GM19193 (cell line): ENCODE measurements around the gene CADM2.

ENCODE experiments used
- POLR2A ChIP-seq: IDR thresholded peaks from 4 replicates; pipeline ENCODE4 v1.6.1; 2011; ENCODE audit not compliant: insufficient read depth, insufficient read length; ENCODE audit errors: extremely low read depth

The CADM2 gene

GRCh38 chr3:84958495-84959469 is at the start of gene CADM2:
Gene CADM2, plus strand, starts transcription at chr3:84958989.
- no peak for TF ChIP-seq POLR2A

GRCh38 chr3:84922682-84923081 is 36.1 kb upstream of the CADM2 start:
- no peak for TF ChIP-seq POLR2A

DNA sequence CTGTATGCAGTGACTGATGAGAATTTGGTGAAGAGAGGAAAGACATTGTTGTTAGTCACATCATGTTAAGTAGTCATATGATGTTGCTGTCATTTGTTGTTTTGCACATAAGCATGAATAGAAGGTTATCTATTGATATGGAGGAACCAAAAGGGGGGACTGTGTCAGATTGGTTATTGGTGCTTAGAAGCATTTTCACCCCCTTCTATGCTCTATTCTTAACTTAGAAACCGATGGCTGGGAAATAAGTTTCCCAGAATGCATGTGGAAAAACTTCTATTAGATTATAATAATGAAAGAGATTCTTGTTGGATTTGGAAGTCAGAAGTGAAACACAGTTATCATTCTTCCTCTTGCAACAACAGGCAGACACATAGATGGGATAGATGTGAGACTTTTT is 33.2 kb upstream of the CADM2 start:
- TF ChIP-seq POLR2A: no peak

DNA sequence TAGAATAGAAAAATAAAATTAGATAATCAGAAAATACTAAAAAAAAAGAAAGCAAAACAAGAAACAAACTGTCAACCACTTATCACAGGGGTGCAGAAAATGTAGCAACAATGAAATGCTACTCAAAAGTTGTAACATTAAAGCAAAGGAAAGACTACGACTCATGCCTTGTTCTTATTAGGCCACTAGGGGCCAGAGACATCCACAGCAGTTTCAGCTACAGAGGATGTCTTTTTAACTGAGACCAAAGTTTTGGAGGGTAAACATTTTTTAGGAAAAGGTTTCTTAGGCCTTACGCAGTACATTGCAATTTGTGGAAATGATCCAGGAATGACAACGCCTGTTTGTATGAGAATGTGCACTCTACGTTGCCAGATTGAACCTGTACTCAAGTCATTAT is 15.4 kb upstream of the CADM2 start:
- no peak for TF ChIP-seq POLR2A

DNA sequence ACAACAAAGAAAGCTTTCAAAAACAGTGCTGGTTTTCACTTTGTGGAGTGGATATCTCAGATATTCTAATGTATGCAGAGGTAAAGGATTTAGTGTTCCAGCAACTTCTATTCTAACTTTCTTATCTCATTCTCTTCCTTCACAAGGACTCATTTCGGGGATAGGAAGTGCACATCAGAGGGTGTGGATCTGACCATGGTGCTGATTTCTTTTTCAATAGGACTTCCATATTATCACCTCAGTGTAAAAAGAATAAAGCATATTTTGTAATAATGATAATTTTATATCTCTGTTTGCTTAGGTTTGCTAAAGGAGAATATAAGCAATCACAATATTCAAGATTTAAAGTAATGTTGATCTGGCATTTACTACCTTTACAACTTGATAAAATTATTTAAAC is 12.5 kb upstream of the CADM2 start:
- no peak for TF ChIP-seq POLR2A

DNA sequence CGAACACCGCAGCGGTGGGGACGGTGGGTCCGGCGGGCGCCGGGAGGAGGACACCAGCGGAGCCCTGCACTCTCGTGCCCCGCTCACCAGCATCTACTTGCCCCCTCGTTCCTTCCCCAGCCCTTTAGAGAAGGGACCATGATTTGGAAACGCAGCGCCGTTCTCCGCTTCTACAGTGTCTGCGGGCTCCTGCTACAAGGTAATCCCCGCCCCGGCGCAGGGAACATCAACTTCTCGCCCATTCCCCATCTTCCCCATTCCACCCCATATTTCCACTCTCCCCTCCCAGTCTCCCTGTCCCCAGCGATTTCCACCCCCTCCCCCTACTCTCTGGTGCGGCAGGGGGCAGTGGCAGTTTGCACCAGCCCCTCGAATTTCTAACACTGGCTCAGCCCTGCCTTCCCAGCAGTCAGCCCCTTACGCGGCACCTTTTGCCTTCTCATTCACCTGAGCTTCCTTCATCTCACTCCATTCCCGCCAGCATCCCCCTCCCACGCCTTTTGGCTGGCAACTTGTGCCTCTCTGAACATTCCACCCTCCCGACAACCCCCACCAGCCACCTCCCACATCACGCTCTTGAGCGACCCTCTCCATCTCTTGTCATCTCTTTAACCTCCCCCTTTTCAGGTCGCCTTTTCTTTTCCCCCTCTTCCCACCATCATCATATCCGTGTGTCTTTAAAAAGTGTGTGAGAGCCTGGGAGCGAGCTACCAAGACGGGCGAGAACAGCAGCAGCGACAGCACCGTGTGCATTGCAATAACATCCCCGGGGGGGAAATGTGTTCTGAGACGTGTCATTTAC is 882 bp downstream of the CADM2 start:
- no peak for TF ChIP-seq POLR2A

- no peak for TF ChIP-seq POLR2A
Observed at GRCh38 chr3:84960581-84960980, 1.8 kb downstream of the CADM2 start.

GRCh38 chr3:84961011-84961410 is 2.2 kb downstream of the CADM2 start:
- TF ChIP-seq POLR2A: no peak

GRCh38 chr3:84961521-84962255 is 2.9 kb downstream of the CADM2 start:
- no peak for TF ChIP-seq POLR2A

- no peak for TF ChIP-seq POLR2A
Observed at GRCh38 chr3:84962415-84962814, 3.6 kb downstream of the CADM2 start.

DNA sequence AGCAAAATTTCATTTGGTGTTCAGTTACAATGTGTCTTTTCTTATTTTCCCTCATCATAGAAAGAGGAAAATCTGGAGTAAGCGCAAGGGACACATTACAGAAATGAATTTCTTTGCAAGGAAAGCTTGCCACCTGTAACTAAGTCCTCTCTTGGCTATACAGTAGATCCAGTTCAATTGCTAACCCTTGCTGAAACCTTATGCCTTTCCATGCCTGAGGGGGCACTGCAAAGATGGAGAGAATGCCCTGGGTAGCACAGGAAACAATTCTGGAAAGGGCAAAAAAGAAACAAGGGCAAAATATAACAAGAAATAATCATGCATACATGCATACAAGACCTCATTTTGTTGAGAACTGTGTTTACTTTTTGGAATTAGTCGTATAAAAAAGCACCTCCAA is 4.3 kb downstream of the CADM2 start:
- TF ChIP-seq POLR2A: no peak

DNA sequence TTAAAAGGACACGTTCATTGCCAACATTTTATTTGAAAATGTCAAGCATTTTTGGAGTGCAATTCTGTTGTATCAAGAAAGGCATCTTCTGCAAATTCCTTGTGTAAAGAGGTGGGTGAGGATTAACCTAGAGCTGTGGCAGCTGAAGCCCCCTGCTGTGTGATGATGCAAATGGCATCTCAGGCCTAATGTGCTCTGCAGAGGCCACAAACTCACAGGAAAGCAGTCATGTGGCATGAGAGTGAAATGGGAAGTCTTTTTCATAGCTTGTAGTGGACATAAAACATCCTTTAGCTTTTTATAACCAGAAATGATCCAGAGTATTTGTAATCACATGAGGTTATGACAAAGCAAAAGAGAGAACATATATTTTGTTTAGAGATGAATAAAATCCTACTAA is 6.4 kb downstream of the CADM2 start:
- no peak for TF ChIP-seq POLR2A

DNA sequence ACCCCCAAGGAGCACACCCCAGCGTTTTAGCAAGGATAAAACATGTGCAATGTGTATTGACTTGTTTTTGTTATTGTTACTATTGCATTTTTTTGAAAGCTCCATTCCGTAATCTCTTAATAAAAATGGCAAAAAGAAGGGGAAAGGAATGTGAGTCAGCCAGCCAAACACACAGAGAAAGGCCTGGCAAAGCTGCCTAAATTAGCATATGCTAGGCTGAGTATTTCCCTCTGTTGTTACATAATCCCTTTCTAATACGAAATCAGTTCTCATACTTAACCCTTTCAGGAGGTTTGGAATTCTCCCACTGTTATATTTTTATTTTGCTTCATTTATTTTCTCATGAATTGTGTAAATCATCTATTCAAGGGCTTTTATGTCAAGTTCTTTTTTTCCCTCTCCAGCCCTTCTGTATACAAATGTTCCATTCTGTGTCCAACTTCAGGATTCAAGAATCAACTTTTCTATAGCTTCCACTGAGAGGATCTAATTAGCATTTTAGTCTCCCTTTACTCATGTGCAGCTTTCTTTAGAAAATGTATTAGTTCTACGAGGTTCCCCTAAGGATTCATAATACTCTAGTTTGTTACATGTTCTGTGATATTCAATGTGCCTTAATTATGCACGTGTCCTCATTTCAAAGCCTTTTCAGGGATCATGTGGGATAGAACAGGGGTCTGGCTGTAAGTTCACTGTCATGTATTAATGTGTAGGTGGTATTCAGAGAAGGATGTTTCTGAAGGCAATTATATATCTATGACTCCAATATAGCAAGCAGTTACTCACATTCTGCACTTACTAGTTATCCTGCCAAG is 9.2 kb downstream of the CADM2 start:
- TF ChIP-seq POLR2A: no peak

DNA sequence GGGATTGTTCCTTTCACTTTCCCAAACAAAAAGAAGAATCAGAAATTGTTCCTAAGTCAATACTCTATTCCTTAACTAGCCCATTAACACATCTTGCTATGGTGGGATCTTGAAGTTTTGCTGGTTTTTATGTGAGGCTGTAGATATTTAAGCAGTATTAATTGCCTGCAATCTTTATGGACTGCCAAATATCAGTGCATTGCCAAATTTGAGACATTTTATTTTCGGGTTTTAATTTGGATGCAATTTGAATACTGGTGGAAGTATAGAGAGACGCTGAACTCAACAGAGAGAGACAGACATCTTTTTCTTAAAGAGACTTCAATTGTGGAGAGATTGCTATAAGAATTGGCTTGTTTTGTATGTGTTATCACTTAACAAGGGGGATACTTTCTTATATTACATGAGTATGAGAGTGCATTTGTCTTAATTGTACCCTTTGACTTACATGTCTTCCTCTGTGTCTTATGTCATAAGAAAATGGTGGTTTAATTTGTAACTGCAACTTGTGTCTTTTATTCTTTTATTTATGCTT is 10.0 kb downstream of the CADM2 start:
- no peak for TF ChIP-seq POLR2A
